Measurements from ENCODE around the gene MKLN1.

DNA sequence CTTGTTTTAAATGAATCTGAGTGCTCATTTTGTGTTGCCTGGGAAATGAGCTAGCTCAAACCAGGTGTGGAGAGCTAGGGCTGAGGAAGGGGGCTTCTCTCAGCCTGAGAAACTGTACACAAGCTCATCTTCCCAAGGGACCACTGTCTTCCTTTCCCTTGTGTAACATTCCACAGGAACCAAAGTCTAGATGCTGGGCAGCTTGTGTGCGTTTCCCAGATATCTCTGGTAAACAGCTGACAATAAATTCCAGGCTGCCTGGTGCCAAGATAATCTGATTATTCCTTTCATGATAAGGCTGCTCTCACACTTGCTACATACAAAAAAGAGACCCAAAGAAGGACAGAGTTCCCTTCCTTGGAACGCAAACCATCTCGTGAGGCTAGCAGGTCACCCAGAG lies 33.1 kb upstream of the MKLN1 start:
- no peak for TF ChIP-seq POLR2A (IDR thresholded peaks at IDR 0.05; ENCODE audit: low read depth, low read length)
- TF ChIP-seq, protein P1, sequence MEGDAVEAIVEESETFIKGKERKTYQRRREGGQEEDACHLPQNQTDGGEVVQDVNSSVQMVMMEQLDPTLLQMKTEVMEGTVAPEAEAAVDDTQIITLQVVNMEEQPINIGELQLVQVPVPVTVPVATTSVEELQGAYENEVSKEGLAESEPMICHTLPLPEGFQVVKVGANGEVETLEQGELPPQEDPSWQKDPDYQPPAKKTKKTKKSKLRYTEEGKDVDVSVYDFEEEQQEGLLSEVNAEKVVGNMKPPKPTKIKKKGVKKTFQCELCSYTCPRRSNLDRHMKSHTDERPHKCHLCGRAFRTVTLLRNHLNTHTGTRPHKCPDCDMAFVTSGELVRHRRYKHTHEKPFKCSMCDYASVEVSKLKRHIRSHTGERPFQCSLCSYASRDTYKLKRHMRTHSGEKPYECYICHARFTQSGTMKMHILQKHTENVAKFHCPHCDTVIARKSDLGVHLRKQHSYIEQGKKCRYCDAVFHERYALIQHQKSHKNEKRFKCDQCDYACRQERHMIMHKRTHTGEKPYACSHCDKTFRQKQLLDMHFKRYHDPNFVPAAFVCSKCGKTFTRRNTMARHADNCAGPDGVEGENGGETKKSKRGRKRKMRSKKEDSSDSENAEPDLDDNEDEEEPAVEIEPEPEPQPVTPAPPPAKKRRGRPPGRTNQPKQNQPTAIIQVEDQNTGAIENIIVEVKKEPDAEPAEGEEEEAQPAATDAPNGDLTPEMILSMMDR (conservative IDR thresholded peaks at IDR 0.05; ENCODE audit: low read depth, low read length) = no peak
- no peak for TF ChIP-seq RAD21 (IDR thresholded peaks at IDR 0.05; ENCODE audit: low read length)
- TF ChIP-seq RCOR1 (IDR thresholded peaks at IDR 0.05; ENCODE audit: insufficient replicate concordance, low read length) = no peak
- no peak for TF ChIP-seq BHLHE40 (IDR thresholded peaks at IDR 0.05; ENCODE audit: low read depth, low read length)
- TF ChIP-seq CEBPB (IDR thresholded peaks at IDR 0.05; ENCODE audit: low read depth, low read length) = no peak
- TF ChIP-seq, protein P2, sequence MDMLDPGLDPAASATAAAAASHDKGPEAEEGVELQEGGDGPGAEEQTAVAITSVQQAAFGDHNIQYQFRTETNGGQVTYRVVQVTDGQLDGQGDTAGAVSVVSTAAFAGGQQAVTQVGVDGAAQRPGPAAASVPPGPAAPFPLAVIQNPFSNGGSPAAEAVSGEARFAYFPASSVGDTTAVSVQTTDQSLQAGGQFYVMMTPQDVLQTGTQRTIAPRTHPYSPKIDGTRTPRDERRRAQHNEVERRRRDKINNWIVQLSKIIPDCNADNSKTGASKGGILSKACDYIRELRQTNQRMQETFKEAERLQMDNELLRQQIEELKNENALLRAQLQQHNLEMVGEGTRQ (IDR thresholded peaks at IDR 0.05; ENCODE audit: low read depth, low read length) = no peak
- no peak for TF ChIP-seq SMC3 (IDR thresholded peaks at IDR 0.05; ENCODE audit: low read depth, low read length)
- no peak for TF ChIP-seq MAZ (IDR thresholded peaks at IDR 0.05; ENCODE audit: borderline replicate concordance, low read depth, low read length)
